A673 (cell line): Measurements from ENCODE around the gene ZNF417. TPM values are rescaled to one million over a fixed set of nuclear protein-coding genes. Genes with fewer than 3 reads are reported as not detected.

Source experiments
- BruUV-seq: library from RNA; stranded (reverse); fragments of 400-500 nt; replicated peaks from 2 replicates; lab custom pipeline; 2021; lab: Mats Ljungman, UMichigan
- CTCF ChIA-PET: fragments of 300-600 bp; sonication (Branson Sonifier 250); formaldehyde crosslinking; loops from one replicate; lab custom pipeline; 2022; ENCODE audit warnings: antibody characterized with exemption; lab: Charles Lee
- POLR2A ChIA-PET: fragments of 300-600 bp; sonication (Branson Sonifier 250); formaldehyde crosslinking; loops from one replicate; lab custom pipeline; 2022; ENCODE audit warnings: antibody characterized with exemption; ENCODE audit not compliant: low non-redundant PET; lab: Charles Lee
- DNase-seq: peaks from one replicate; pipeline ENCODE4 v3.0.0-alpha.2; 2015; ENCODE audit warnings: low spot score
- H3K27ac ChIP-seq: fragments of 200-600 bp; sonication (generic); 2 replicates; pipeline ENCODE4 v1.5.1; 2016; ENCODE audit warnings: mixed run types, low read depth, mild to moderate bottlenecking, mixed read lengths, antibody characterized with exemption, low read length; ENCODE audit not compliant: poor library complexity, severe bottlenecking
- H3K27me3 ChIP-seq: fragments of 200-600 bp; sonication (generic); replicated peaks from 2 replicates; pipeline ENCODE4 v1.6.1; 2017; ENCODE audit warnings: mixed run types, low read depth, mild to moderate bottlenecking, mixed read lengths, antibody characterized with exemption, low read length; ENCODE audit not compliant: insufficient read depth, poor library complexity
- H3K36me3 ChIP-seq: fragments of 200-600 bp; sonication (generic); 2 replicates; pipeline ENCODE4 v1.6.1; 2016; ENCODE audit warnings: mixed run types, mild to moderate bottlenecking, mixed read lengths, antibody characterized with exemption, low read length; ENCODE audit not compliant: insufficient read depth, poor library complexity, severe bottlenecking
- H3K4me1 ChIP-seq: fragments of 200-600 bp; sonication (generic); 2 replicates; pipeline ENCODE4 v1.6.1; 2017; ENCODE audit warnings: mixed run types, mild to moderate bottlenecking, mixed read lengths, antibody characterized with exemption, low read length; ENCODE audit not compliant: insufficient read depth, poor library complexity, severe bottlenecking
- H3K4me3 ChIP-seq: fragments of 200-600 bp; sonication (generic); 2 replicates; pipeline ENCODE4 v1.5.1; 2016; ENCODE audit warnings: low read depth, mixed run types, mild to moderate bottlenecking, mixed read lengths, low read length; ENCODE audit not compliant: poor library complexity, severe bottlenecking
- H3K9me3 ChIP-seq: fragments of 200-600 bp; sonication (generic); 2 replicates; pipeline ENCODE4 v1.6.1; 2016; ENCODE audit warnings: mixed run types, low read depth, mild to moderate bottlenecking, mixed read lengths, antibody characterized with exemption, low read length; ENCODE audit not compliant: poor library complexity, severe bottlenecking
- CTCF ChIP-seq: fragments of 300-800, 200-600 bp; sonication (generic); conservative IDR thresholded peaks from 2 replicates; pipeline ENCODE4 v1.5.1; 2017; ENCODE audit warnings: low read depth, mild to moderate bottlenecking, antibody characterized with exemption, low read length, moderate library complexity, mixed read lengths
- EZH2 ChIP-seq: fragments of 200-600 bp; sonication (generic); IDR thresholded peaks from 2 replicates; pipeline ENCODE4 v1.6.1; 2017; ENCODE audit warnings: borderline replicate concordance, low read depth, mild to moderate bottlenecking, mixed read lengths, antibody characterized with exemption, low read length; ENCODE audit not compliant: poor library complexity, severe bottlenecking
- intact Hi-C: fragments of 100-400 bp; cut with micrococcal nuclease; formaldehyde crosslinking; loops from one replicate; pipeline ENCODE4 v1.10.0; 2022; ENCODE audit not compliant: unreplicated experiment
- total RNA-seq: library from RNA; stranded (reverse); gene quantifications from 2 replicates; pipeline ENCODE4 v1.2.3, GENCODE V29; 2021

Gene ZNF417
- total RNA-seq, 1 experiment from 2014 or later = 14.1 TPM

- H3K27ac ChIP-seq = peak within 1 kb of the TSS; percentile 66
- peak within 1 kb of the TSS; percentile 72 for H3K4me3 ChIP-seq
- no TSS peak for BruUV-seq
- DNase-seq = peak; percentile 97
- CTCF ChIA-PET = no interaction called here
- TF ChIP-seq EZH2 (no peak), CTCF (peak; percentile 72)
- H3K4me1 ChIP-seq = no peaks in the 10 kb centered on the region
- POLR2A ChIA-PET = no interaction called here
- H3K9me3 ChIP-seq = peaks cover 36% of the 10 kb centered on the region
- H3K27me3 ChIP-seq = no peaks in the 10 kb centered on the region
- H3K36me3 ChIP-seq = peaks cover 15% of the 10 kb centered on the region
- intact Hi-C loops = no loop called here
Measured at GRCh38 chr19:57947419-57948134, 31.2 kb upstream of the ZNF417 start, which contains the start of gene ZNF256. Gene ZNF256, minus strand, starts transcription at chr19:57947706. Its CDS starts 232 bp downstream, at chr19:57947474.

GRCh38 chr19:57947088-57947418, 30.7 kb upstream of the ZNF417 start:
- TF ChIP-seq EZH2 (no peak), CTCF (no peak)
- CTCF ChIA-PET = no interaction called here
- Histone ChIP-seq H3K4me3 (peak overlapping the region; percentile 72), H3K9me3 (peaks cover 42% of the 10 kb centered on the region), H3K27ac (peak overlapping the region; percentile 66), H3K27me3 (no peaks in the 10 kb centered on the region), H3K36me3 (peaks cover 20% of the 10 kb centered on the region), H3K4me1 (no peaks in the 10 kb centered on the region)
- no peak for DNase-seq
- POLR2A ChIA-PET = no interaction called here
- intact Hi-C loops = no loop called here
- no TSS peak for BruUV-seq

- intact Hi-C loops = no loop called here
- POLR2A ChIA-PET = no interaction called here
- DNase-seq = no peak
- no peaks in the 10 kb centered on the region for H3K4me1 ChIP-seq
- H3K9me3 ChIP-seq = peaks cover 49% of the 10 kb centered on the region
- H3K27ac ChIP-seq = peak overlapping the region; percentile 66
- H3K27me3 ChIP-seq = no peaks in the 10 kb centered on the region
- TF ChIP-seq EZH2 (no peak), CTCF (no peak)
- BruUV-seq = no TSS peak
- CTCF ChIA-PET = no interaction called here
- peak overlapping the region; percentile 72 for H3K4me3 ChIP-seq
- peaks cover 27% of the 10 kb centered on the region for H3K36me3 ChIP-seq
Measured at GRCh38 chr19:57946316-57946715, 29.9 kb upstream of the ZNF417 start.
